K562 (cell line): ENCODE data around the gene CFAP251.

ENCODE experiments used
- BRCA1 ChIP-seq, 2 experiments: fragments of 450-650 bp in 1 of 2; sonication (generic) in 1 of 2; formaldehyde crosslinking in 1 of 2; IDR thresholded peaks; 2 replicates each; pipeline versions ENCODE4 v1.5.0 to v1.6.1; 2017 to 2020; ENCODE audit warnings: mild to moderate bottlenecking in 1 of 2, missing genetic modification reagents in 1 of 2
- EZH2 ChIP-seq: IDR thresholded peaks from 2 replicates; pipeline ENCODE4 v1.6.1; 2012; ENCODE audit warnings: low read depth, mild to moderate bottlenecking, inconsistent platforms, low read length, borderline replicate concordance
- FOXK1 ChIP-seq: sonication (generic); formaldehyde crosslinking; IDR thresholded peaks from 2 replicates; pipeline ENCODE4 v1.8.0; 2022; ENCODE audit warnings: missing genetic modification reagents, mild to moderate bottlenecking, borderline replicate concordance
- GTF2F1 ChIP-seq: IDR thresholded peaks from 2 replicates; pipeline ENCODE4 v1.6.1; 2011; ENCODE audit warnings: low read depth, low read length, improper control_type of control experiment
- NR4A1 ChIP-seq, 2 experiments: fragments of 250-450 bp in 1 of 2; fragments of 450-650 bp in 1 of 2; sonication (Bioruptor Pico) in 1 of 2; IDR thresholded peaks; 2 replicates each; pipeline versions ENCODE4 v1.4.0 to v1.6.1; 2016 to 2020; ENCODE audit warnings: mild to moderate bottlenecking in 2 of 2, missing compliant biosample characterization in 1 of 2, missing genetic modification characterization in 1 of 2, moderate library complexity in 1 of 2
- POLR2A ChIP-seq: fragments of 450-650 bp; conservative IDR thresholded peaks from 2 replicates; pipeline ENCODE4 v1.6.1; 2016
- STAG1 ChIP-seq: sonication (generic); formaldehyde crosslinking; IDR thresholded peaks from 2 replicates; pipeline ENCODE4 v1.5.0; 2020; ENCODE audit warnings: missing genetic modification reagents, borderline replicate concordance
- TCF7 ChIP-seq: sonication (generic); IDR thresholded peaks from 2 replicates; pipeline ENCODE4 v1.6.1; 2016; ENCODE audit warnings: antibody characterized with exemption, borderline replicate concordance
- TF ChIP-seq, protein P1 (sequence below): fragments of 450-650 bp; formaldehyde crosslinking; IDR thresholded peaks from 2 replicates; pipeline ENCODE4 v1.4.0; 2020; ENCODE audit warnings: mild to moderate bottlenecking
- TF ChIP-seq, protein P2 (sequence below), 3 experiments: IDR thresholded peaks in 2 of 3; conservative IDR thresholded peaks in 1 of 3; 2 replicates each; pipeline ENCODE4 v1.5.1; 2011 to 2012; ENCODE audit warnings: low read length in 3 of 3, mild to moderate bottlenecking in 3 of 3, control low read depth in 2 of 3, improper control_type of control experiment in 1 of 3, inconsistent platforms in 1 of 3, low read depth in 1 of 3, mixed read lengths in 1 of 3, moderate library complexity in 1 of 3; ENCODE audit not compliant: insufficient read depth in 2 of 3
- TF ChIP-seq, protein P3 (sequence below), 2 experiments: fragments of 450-650 bp in 1 of 2; sonication (generic) in 1 of 2; formaldehyde crosslinking in 1 of 2; IDR thresholded peaks in 1 of 2; conservative IDR thresholded peaks in 1 of 2; 2 replicates each; pipeline versions ENCODE4 v1.6.1 to v1.8.1; 2016 to 2023; ENCODE audit warnings: mild to moderate bottlenecking in 2 of 2, moderate library complexity in 2 of 2, inconsistent platforms in 1 of 2, missing genetic modification reagents in 1 of 2
- TF ChIP-seq, protein P4 (sequence below), 2 experiments: fragments of 450-650 bp; conservative IDR thresholded peaks; 2 replicates each; pipeline ENCODE4 v1.6.1; 2017; ENCODE audit warnings: mild to moderate bottlenecking in 2 of 2, moderate library complexity in 2 of 2

DNA sequence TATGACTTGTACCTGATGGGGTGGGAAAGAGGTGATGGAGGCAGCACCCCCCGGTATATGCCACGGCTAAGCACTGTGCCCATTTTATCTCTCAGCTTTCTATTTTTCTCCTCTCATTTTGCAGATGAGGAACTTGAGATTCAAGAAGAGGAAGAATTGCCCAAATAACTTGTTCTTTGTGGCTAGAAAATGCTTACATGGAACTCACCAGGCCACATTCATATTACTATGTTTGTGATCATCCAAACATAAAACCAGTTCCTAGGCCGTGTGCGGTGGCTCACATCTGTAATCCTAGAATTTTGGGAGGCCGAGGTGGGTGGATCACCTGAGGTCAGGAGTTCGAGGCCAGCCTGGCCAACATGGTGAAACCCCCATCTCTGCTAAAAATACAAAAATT lies 44.3 kb upstream of the CFAP251 start:
- TF ChIP-seq TCF7 (no peak), BRCA1 (IDR thresholded peaks at IDR 0.05) (no peak), BRCA1 (CRISPR knock-in tag; IDR thresholded peaks at IDR 0.05) (no peak), FOXK1 (CRISPR knock-in tag) (no peak), EZH2 (no peak), POLR2A (no peak), STAG1 (CRISPR knock-in tag) (no peak), NR4A1 (CRISPR knock-in tag; IDR thresholded peaks at IDR 0.05) (no peak), NR4A1 (tag; IDR thresholded peaks at IDR 0.05) (no peak), GTF2F1 (no peak)
- TF ChIP-seq, protein P1, sequence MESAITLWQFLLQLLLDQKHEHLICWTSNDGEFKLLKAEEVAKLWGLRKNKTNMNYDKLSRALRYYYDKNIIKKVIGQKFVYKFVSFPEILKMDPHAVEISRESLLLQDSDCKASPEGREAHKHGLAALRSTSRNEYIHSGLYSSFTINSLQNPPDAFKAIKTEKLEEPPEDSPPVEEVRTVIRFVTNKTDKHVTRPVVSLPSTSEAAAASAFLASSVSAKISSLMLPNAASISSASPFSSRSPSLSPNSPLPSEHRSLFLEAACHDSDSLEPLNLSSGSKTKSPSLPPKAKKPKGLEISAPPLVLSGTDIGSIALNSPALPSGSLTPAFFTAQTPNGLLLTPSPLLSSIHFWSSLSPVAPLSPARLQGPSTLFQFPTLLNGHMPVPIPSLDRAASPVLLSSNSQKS (CRISPR knock-in tag), result no peak
- TF ChIP-seq, protein P2, sequence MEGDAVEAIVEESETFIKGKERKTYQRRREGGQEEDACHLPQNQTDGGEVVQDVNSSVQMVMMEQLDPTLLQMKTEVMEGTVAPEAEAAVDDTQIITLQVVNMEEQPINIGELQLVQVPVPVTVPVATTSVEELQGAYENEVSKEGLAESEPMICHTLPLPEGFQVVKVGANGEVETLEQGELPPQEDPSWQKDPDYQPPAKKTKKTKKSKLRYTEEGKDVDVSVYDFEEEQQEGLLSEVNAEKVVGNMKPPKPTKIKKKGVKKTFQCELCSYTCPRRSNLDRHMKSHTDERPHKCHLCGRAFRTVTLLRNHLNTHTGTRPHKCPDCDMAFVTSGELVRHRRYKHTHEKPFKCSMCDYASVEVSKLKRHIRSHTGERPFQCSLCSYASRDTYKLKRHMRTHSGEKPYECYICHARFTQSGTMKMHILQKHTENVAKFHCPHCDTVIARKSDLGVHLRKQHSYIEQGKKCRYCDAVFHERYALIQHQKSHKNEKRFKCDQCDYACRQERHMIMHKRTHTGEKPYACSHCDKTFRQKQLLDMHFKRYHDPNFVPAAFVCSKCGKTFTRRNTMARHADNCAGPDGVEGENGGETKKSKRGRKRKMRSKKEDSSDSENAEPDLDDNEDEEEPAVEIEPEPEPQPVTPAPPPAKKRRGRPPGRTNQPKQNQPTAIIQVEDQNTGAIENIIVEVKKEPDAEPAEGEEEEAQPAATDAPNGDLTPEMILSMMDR (IDR thresholded peaks at IDR 0.05 in 2 of 3, conservative IDR thresholded peaks at IDR 0.05 in 1 of 3; ENCODE audit: insufficient read depth in 2 of 3, low read depth in 1 of 3, low read length in 3 of 3), result no peak
- TF ChIP-seq, protein P3, sequence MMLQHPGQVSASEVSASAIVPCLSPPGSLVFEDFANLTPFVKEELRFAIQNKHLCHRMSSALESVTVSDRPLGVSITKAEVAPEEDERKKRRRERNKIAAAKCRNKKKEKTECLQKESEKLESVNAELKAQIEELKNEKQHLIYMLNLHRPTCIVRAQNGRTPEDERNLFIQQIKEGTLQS (IDR thresholded peaks at IDR 0.05), result no peak
- TF ChIP-seq, protein P3 (CRISPR knock-in tag; conservative IDR thresholded peaks at IDR 0.05), result no peak
- TF ChIP-seq, protein P4, sequence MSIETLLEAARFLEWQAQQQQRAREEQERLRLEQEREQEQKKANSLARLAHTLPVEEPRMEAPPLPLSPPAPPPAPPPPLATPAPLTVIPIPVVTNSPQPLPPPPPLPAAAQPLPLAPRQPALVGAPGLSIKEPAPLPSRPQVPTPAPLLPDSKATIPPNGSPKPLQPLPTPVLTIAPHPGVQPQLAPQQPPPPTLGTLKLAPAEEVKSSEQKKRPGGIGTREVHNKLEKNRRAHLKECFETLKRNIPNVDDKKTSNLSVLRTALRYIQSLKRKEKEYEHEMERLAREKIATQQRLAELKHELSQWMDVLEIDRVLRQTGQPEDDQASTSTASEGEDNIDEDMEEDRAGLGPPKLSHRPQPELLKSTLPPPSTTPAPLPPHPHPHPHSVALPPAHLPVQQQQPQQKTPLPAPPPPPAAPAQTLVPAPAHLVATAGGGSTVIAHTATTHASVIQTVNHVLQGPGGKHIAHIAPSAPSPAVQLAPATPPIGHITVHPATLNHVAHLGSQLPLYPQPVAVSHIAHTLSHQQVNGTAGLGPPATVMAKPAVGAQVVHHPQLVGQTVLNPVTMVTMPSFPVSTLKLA (conservative IDR thresholded peaks at IDR 0.05), result no peak
